ENCODE data around the gene PGK1.

DNA sequence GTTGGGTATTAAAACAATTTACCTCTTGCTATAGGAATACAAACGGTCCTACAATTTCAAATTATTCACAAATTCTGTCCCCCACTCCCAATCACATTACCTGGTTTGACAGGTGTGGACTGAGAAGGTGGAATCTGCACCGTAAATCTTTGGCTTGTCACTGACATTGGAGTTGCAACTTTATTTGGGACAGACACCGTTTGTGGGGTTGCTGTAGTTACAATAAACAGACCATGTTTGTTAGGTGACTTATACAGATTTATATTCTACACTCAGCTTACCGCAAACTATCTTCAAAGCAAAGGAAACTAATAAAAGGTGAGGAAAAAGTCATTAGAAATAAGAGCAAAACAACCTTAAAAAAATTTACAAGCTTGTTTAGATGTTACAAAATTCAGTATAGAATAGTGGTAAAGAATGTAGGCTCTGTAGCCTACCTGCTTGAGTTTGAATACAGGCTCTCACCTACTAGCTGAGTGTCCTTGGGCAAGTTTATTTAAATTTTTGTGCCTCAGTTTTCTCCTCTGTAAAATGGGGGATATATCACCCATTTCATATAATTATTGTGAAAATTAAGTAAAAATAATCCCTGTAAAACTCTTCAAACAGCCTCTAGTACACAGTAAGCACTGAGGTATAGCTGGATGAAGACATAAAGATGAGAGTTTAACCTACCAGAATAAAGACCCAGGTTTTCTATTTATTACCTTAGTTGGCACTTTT lies 29.4 kb downstream of the PGK1 start:
- TF ChIP-seq, protein P1, sequence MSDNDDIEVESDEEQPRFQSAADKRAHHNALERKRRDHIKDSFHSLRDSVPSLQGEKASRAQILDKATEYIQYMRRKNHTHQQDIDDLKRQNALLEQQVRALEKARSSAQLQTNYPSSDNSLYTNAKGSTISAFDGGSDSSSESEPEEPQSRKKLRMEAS (IDR thresholded peaks at IDR 0.05), result no peak
- TF ChIP-seq CTCF (IDR thresholded peaks at IDR 0.05; ENCODE audit: low read depth, low read length, missing input control), result no peak
- no peak for TF ChIP-seq SP1 (IDR thresholded peaks at IDR 0.05)

All from liver (tissue), 3 donors.